AG04450 (cell line): ENCODE results near the gene COBLL1. TPM values are rescaled to one million over a fixed set of nuclear protein-coding genes. Genes with fewer than 3 reads are reported as not detected.

ENCODE experiments used
- CTCF ChIA-PET: fragments of 300-600, 350-600 bp; formaldehyde crosslinking; extraction: SDS; loops from one replicate; lab custom pipeline; 2022; ENCODE audit warnings: antibody characterized with exemption, inconsistent platforms; lab: Charles Lee
- POLR2A ChIA-PET: fragments of 350-600 bp; formaldehyde crosslinking; extraction: SDS; loops from one replicate; lab custom pipeline; 2021; ENCODE audit warnings: antibody characterized with exemption, inconsistent platforms; lab: Yijun Ruan, JAX
- DNase-seq: peaks from one replicate; pipeline ENCODE4 v3.0.0-alpha.2; 2011; ENCODE audit warnings: low read depth, low spot score
- H3K27ac ChIP-seq: one replicate; pipeline ENCODE4 v1.5.1; 2012; ENCODE audit warnings: low read depth, low read length, control low read depth
- H3K27me3 ChIP-seq: one replicate; pipeline ENCODE4 v1.6.0; 2012; ENCODE audit warnings: low read length; ENCODE audit not compliant: control insufficient read depth, insufficient read depth
- H3K4me3 ChIP-seq: 2 replicates; pipeline ENCODE4 v1.5.1; 2011; ENCODE audit warnings: mild to moderate bottlenecking, low read depth, low read length, control low read depth
- H3K9me3 ChIP-seq: 2 replicates; pipeline ENCODE4 v1.5.1; 2012; ENCODE audit warnings: low read length; ENCODE audit not compliant: control insufficient read depth, insufficient read depth
- polyA plus RNA-seq: library from polyadenylated mRNA; depleted of rRNA; stranded (reverse); fragments of >200 nt; gene quantifications from 2 replicates; pipeline ENCODE4 v1.2.3, GENCODE V29; 2011
- TF ChIP-seq, protein P1 (sequence below): IDR thresholded peaks from 2 replicates; pipeline ENCODE4 v1.5.1; 2011; ENCODE audit warnings: low read depth, low read length, control low read depth, inconsistent platforms

COBLL1 gene
- polyA plus RNA-seq, 1 experiment = 0.79 TPM

DNA sequence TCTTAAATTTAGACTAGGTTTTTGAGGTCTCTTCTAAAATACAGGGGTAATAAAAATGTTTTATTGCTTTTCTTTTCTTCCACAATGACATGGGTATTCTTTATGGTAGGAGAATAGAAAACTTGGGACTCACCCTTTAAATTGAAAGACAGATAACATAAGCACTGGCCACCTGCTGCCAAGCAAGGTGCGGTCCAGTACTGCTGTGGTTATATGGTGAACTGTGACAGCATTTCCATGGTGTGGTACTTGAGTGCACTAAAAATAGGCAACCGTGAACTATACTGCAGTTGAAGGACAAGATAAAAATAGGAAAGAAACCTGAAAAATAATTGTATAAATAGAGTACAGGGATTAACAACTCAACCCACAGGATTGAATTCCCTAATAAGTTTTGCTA, 165.9 kb downstream of the COBLL1 start:
- no peak overlapping the region for H3K4me3 ChIP-seq
- ChIA-PET POLR2A (no interaction called here), CTCF (no interaction called here)
- no peaks in the 10 kb centered on the region for H3K27me3 ChIP-seq
- H3K27ac ChIP-seq = no peak overlapping the region
- TF ChIP-seq, protein P1, sequence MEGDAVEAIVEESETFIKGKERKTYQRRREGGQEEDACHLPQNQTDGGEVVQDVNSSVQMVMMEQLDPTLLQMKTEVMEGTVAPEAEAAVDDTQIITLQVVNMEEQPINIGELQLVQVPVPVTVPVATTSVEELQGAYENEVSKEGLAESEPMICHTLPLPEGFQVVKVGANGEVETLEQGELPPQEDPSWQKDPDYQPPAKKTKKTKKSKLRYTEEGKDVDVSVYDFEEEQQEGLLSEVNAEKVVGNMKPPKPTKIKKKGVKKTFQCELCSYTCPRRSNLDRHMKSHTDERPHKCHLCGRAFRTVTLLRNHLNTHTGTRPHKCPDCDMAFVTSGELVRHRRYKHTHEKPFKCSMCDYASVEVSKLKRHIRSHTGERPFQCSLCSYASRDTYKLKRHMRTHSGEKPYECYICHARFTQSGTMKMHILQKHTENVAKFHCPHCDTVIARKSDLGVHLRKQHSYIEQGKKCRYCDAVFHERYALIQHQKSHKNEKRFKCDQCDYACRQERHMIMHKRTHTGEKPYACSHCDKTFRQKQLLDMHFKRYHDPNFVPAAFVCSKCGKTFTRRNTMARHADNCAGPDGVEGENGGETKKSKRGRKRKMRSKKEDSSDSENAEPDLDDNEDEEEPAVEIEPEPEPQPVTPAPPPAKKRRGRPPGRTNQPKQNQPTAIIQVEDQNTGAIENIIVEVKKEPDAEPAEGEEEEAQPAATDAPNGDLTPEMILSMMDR = no peak
- H3K9me3 ChIP-seq = no peaks in the 10 kb centered on the region
- DNase-seq = no peak

- H3K27me3 ChIP-seq = no peaks in the 10 kb centered on the region
- H3K27ac ChIP-seq = no peak overlapping the region
- no peaks in the 10 kb centered on the region for H3K9me3 ChIP-seq
- CTCF ChIA-PET = interaction anchor here (0.5 to 1.6 kb wide), 4 partner anchors 42 to 619 kb away, joined by 3 to 5 read pairs (median 4); no protein-coding TSS in a partner anchor
- DNase-seq = no peak
- TF ChIP-seq, protein P1 = no peak
- H3K4me3 ChIP-seq = no peak overlapping the region
- POLR2A ChIA-PET = no interaction called here
Observed at GRCh38 chr2:164675027-164675426, 166.6 kb downstream of the COBLL1 start.

DNA sequence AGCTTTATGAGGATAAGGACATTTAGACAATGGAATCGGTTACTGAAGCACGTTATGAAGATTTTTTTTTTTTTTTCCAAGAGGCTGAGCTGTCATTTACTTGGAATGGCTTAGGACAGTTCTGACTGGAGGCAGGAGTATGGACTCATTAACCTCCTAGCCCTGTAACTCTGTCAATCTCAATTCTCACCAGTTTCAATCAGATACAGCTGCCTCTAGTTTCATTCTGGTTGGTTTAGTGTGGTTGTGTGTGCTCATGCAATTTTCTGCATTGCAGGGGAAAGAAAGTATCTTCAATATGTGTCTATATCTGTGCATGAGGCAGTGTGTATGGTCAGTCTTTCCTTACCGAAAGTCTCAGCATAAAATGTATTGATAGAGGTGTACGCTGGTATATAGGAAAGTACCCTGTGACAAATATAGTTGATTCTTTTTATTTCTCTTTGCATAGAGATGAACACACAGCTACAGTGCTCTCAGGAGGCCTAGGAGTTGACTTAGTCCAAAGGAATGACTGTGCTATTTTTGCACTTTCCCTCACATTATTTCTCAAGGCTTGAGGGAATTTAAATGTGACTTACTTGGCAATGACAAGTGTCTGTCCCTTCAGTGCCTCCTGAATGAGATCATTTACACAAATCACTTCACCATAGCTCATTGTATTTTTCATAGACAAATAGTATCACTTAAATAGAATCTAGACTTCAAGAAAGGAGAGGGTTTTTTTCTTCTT, 169.8 kb downstream of the COBLL1 start:
- H3K27ac ChIP-seq = no peak overlapping the region
- H3K9me3 ChIP-seq = no peaks in the 10 kb centered on the region
- ChIA-PET CTCF (no interaction called here), POLR2A (no interaction called here)
- DNase-seq = no peak
- TF ChIP-seq, protein P1 = no peak
- no peaks in the 10 kb centered on the region for H3K27me3 ChIP-seq
- no peak overlapping the region for H3K4me3 ChIP-seq

- ChIA-PET CTCF (no interaction called here), POLR2A (no interaction called here)
- H3K27ac ChIP-seq = no peak overlapping the region
- no peak for DNase-seq
- no peak overlapping the region for H3K4me3 ChIP-seq
- H3K27me3 ChIP-seq = no peaks in the 10 kb centered on the region
- no peaks in the 10 kb centered on the region for H3K9me3 ChIP-seq
- TF ChIP-seq, protein P1 = no peak
Observed at GRCh38 chr2:164669291-164669690, 172.3 kb downstream of the COBLL1 start.

DNA sequence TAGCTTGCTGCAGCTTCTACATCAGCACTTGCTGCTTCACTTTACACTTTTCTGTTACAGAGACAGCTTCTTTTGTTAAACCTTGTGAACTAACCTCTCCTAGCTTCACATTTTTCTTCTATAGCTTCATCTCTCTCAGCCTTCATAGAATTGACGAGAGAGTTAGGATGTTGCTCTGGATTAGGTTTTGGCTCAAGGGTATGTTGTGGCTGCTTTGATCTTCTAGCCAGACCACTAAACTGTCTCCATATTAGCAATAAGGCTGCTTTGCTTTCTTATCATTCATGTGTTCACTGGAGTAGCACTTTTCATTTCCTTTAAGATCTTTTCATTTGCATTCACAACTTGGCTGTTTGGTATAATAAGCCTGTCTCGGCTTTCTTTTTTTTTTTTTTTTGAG, 174.1 kb downstream of the COBLL1 start:
- no peak for DNase-seq
- ChIA-PET POLR2A (no interaction called here), CTCF (interaction anchor here (1.1 kb wide), 1 partner anchor 70 kb away, joined by 3 read pairs; no protein-coding TSS in a partner anchor)
- TF ChIP-seq, protein P1 = no peak
- Histone ChIP-seq H3K4me3 (no peak overlapping the region), H3K9me3 (no peaks in the 10 kb centered on the region), H3K27me3 (no peaks in the 10 kb centered on the region), H3K27ac (no peak overlapping the region)
